ENCODE measurements around the gene KRTAP10-8. TPM values are rescaled to one million over a fixed set of nuclear protein-coding genes. Genes with fewer than 3 reads are reported as not detected.

Gene KRTAP10-8
- total RNA-seq, 1 donor from 2014 or later, result not detected

GRCh38 chr21:44613386-44614155, 1.7 kb downstream of the KRTAP10-8 start:
- peaks cover 5% of the 10 kb centered on the region for H3K27me3 Mint-ChIP-seq (ENCODE audit: insufficient read depth, low read depth)

GRCh38 chr21:44614161-44614631, 2.3 kb downstream of the KRTAP10-8 start:
- Mint-ChIP-seq H3K9me3 (peaks cover 38% of the 10 kb centered on the region), H3K27me3 (ENCODE audit: insufficient read depth, low read depth) (peaks cover 6% of the 10 kb centered on the region), H3K36me3 (no peaks in the 10 kb centered on the region), H3K27ac (no peak overlapping the region), H3K4me1 (no peaks in the 10 kb centered on the region), H3K4me3 (no peak overlapping the region)
- H3K9ac ChIP-seq, result no peak overlapping the region
- no peaks in the 10 kb centered on the region for H3K27me3 ChIP-seq
- no peaks in the 10 kb centered on the region for H3K79me2 ChIP-seq (ENCODE audit: low read depth)
- H4K20me1 ChIP-seq (ENCODE audit: low read depth), result no peaks in the 10 kb centered on the region
- no peak for TF ChIP-seq EZH2phosphoT487 (IDR thresholded peaks at IDR 0.05)
- TF ChIP-seq, protein P1, sequence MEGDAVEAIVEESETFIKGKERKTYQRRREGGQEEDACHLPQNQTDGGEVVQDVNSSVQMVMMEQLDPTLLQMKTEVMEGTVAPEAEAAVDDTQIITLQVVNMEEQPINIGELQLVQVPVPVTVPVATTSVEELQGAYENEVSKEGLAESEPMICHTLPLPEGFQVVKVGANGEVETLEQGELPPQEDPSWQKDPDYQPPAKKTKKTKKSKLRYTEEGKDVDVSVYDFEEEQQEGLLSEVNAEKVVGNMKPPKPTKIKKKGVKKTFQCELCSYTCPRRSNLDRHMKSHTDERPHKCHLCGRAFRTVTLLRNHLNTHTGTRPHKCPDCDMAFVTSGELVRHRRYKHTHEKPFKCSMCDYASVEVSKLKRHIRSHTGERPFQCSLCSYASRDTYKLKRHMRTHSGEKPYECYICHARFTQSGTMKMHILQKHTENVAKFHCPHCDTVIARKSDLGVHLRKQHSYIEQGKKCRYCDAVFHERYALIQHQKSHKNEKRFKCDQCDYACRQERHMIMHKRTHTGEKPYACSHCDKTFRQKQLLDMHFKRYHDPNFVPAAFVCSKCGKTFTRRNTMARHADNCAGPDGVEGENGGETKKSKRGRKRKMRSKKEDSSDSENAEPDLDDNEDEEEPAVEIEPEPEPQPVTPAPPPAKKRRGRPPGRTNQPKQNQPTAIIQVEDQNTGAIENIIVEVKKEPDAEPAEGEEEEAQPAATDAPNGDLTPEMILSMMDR (IDR thresholded peaks at IDR 0.05), result no peak
- TF ChIP-seq EZH2 (IDR thresholded peaks at IDR 0.05), result no peak
- no peak overlapping the region for H2AFZ ChIP-seq (replicated peaks)
- H3K4me2 ChIP-seq, result no peak overlapping the region
- H3K4me1 ChIP-seq, result peaks cover 5% of the 10 kb centered on the region
- peaks cover 11% of the 10 kb centered on the region for H3K9me3 ChIP-seq (ENCODE audit: low read depth)
- DNase-seq (ENCODE audit: low spot score), result no peak
- H3K36me3 ChIP-seq, result no peaks in the 10 kb centered on the region
- no peak overlapping the region for H3K27ac ChIP-seq
- H3F3A ChIP-seq (ENCODE audit: low read depth), result no peaks in the 10 kb centered on the region
- no peak overlapping the region for H3K4me3 ChIP-seq

More at GRCh38 chr21:44613386-44614155, 1.7 kb downstream of the KRTAP10-8 start:
- Mint-ChIP-seq H3K27ac (no peak overlapping the region), H3K36me3 (no peaks in the 10 kb centered on the region), H3K9me3 (peaks cover 37% of the 10 kb centered on the region), H3K4me1 (no peaks in the 10 kb centered on the region), H3K4me3 (no peak overlapping the region)
- Histone ChIP-seq H3F3A (ENCODE audit: low read depth) (no peaks in the 10 kb centered on the region), H3K79me2 (ENCODE audit: low read depth) (no peaks in the 10 kb centered on the region), H3K4me3 (no peak overlapping the region), H3K27me3 (no peaks in the 10 kb centered on the region), H3K4me1 (peaks cover 5% of the 10 kb centered on the region), H3K27ac (no peak overlapping the region), H3K4me2 (no peak overlapping the region), H3K36me3 (no peaks in the 10 kb centered on the region), H4K20me1 (ENCODE audit: low read depth) (no peaks in the 10 kb centered on the region), H2AFZ (replicated peaks) (no peak overlapping the region), H3K9me3 (ENCODE audit: low read depth) (peaks cover 11% of the 10 kb centered on the region), H3K9ac (no peak overlapping the region)
- no peak for DNase-seq (ENCODE audit: low spot score)
- TF ChIP-seq, protein P1 (IDR thresholded peaks at IDR 0.05), result no peak
- TF ChIP-seq EZH2phosphoT487 (IDR thresholded peaks at IDR 0.05) (no peak), EZH2 (IDR thresholded peaks at IDR 0.05) (no peak)

GRCh38 chr21:44614961-44615391, 3.1 kb downstream of the KRTAP10-8 start:
- Histone ChIP-seq H2AFZ (replicated peaks) (no peak overlapping the region), H3K4me2 (no peak overlapping the region), H3K9ac (no peak overlapping the region), H4K20me1 (ENCODE audit: low read depth) (no peaks in the 10 kb centered on the region), H3K4me3 (no peak overlapping the region), H3K4me1 (peaks cover 5% of the 10 kb centered on the region), H3K27ac (no peak overlapping the region), H3F3A (ENCODE audit: low read depth) (no peaks in the 10 kb centered on the region), H3K27me3 (no peaks in the 10 kb centered on the region), H3K9me3 (ENCODE audit: low read depth) (peaks cover 4% of the 10 kb centered on the region), H3K79me2 (ENCODE audit: low read depth) (no peaks in the 10 kb centered on the region), H3K36me3 (no peaks in the 10 kb centered on the region)
- TF ChIP-seq EZH2phosphoT487 (IDR thresholded peaks at IDR 0.05), result no peak
- TF ChIP-seq EZH2 (IDR thresholded peaks at IDR 0.05), result no peak
- TF ChIP-seq, protein P1 (IDR thresholded peaks at IDR 0.05), result no peak
- H3K27ac Mint-ChIP-seq, result no peak overlapping the region
- DNase-seq (ENCODE audit: low spot score), result no peak
- H3K27me3 Mint-ChIP-seq (ENCODE audit: insufficient read depth, low read depth), result peaks cover 6% of the 10 kb centered on the region
- no peak overlapping the region for H3K4me3 Mint-ChIP-seq
- peaks cover 38% of the 10 kb centered on the region for H3K9me3 Mint-ChIP-seq
- H3K36me3 Mint-ChIP-seq, result no peaks in the 10 kb centered on the region
- H3K4me1 Mint-ChIP-seq, result no peaks in the 10 kb centered on the region
